Measurements from ENCODE around the gene KCNMB4. TPM values are rescaled to one million over a fixed set of nuclear protein-coding genes. Genes with fewer than 3 reads are reported as not detected.

Gene KCNMB4
- total RNA-seq, 3 donors from 2014 or later (not counting 1 experiment from before 2014, with no cell fraction given), result 0.43 TPM; not detected in 2

GRCh38 chr12:70467918-70468733 is 102.0 kb downstream of the KCNMB4 start:
- no peaks in the 10 kb centered on the region for H3K9me3 Mint-ChIP-seq

GRCh38 chr12:70468741-70469140 is 102.7 kb downstream of the KCNMB4 start:
- Mint-ChIP-seq H3K4me3 (no peak overlapping the region), H3K9me3 (no peaks in the 10 kb centered on the region), H3K36me3 (no peaks in the 10 kb centered on the region), H3K4me1 (no peaks in the 10 kb centered on the region), H3K27me3 (ENCODE audit: low read depth in 2 of 2) (peaks cover 9 to 15% of the 10 kb centered on the region in 2 donors), H3K27ac (no peak overlapping the region)
- Histone ChIP-seq H3K36me3 (ENCODE audit: control insufficient read depth, insufficient read depth, low read length) (no peaks in the 10 kb centered on the region), H3K27me3 (ENCODE audit: control insufficient read depth, insufficient read depth, low read length) (no peaks in the 10 kb centered on the region), H3K9me3 (ENCODE audit: control insufficient read depth, insufficient read depth, low read length) (peaks cover 6% of the 10 kb centered on the region), H3K4me1 (ENCODE audit: control insufficient read depth, insufficient read depth, low read length) (no peaks in the 10 kb centered on the region), H3K4me3 (ENCODE audit: low read length) (no peak overlapping the region), H3K27ac (ENCODE audit: low read length) (no peak overlapping the region)
- TF ChIP-seq CTCF (IDR thresholded peaks at IDR 0.05), result no peak
- DNase-seq, result no peak
- no peak for ATAC-seq
- intact Hi-C loops (cut with micrococcal nuclease), result no loop called here
- WGBS (ENCODE audit: insufficient coverage), result 92% methylated on average over 3 of the region's 3 CpGs

More at GRCh38 chr12:70467918-70468733, 102.0 kb downstream of the KCNMB4 start:
- Mint-ChIP-seq H3K4me3 (no peak overlapping the region), H3K27me3 (ENCODE audit: low read depth in 2 of 2) (peaks cover 6 to 9% of the 10 kb centered on the region in 2 donors), H3K27ac (no peak overlapping the region), H3K4me1 (no peaks in the 10 kb centered on the region), H3K36me3 (no peaks in the 10 kb centered on the region)
- no peaks in the 10 kb centered on the region for H3K4me1 ChIP-seq (ENCODE audit: control insufficient read depth, insufficient read depth, low read length)
- DNase-seq (no peak), ATAC-seq (no peak)
- H3K9me3 ChIP-seq (ENCODE audit: control insufficient read depth, insufficient read depth, low read length), result peaks cover 8% of the 10 kb centered on the region
- no peak overlapping the region for H3K27ac ChIP-seq (ENCODE audit: low read length)
- TF ChIP-seq CTCF (IDR thresholded peaks at IDR 0.05), result no peak
- 86% methylated on average over 9 of the region's 10 CpGs for WGBS (ENCODE audit: insufficient coverage)
- H3K4me3 ChIP-seq (ENCODE audit: low read length), result no peak overlapping the region
- intact Hi-C loops (cut with micrococcal nuclease), result no loop called here
- no peaks in the 10 kb centered on the region for H3K27me3 ChIP-seq (ENCODE audit: control insufficient read depth, insufficient read depth, low read length)
- no peaks in the 10 kb centered on the region for H3K36me3 ChIP-seq (ENCODE audit: control insufficient read depth, insufficient read depth, low read length)

- no peak for TF ChIP-seq CTCF (IDR thresholded peaks at IDR 0.05)
- Histone ChIP-seq H3K27ac (ENCODE audit: low read length) (no peak overlapping the region), H3K36me3 (ENCODE audit: control insufficient read depth, insufficient read depth, low read length) (no peaks in the 10 kb centered on the region), H3K4me3 (ENCODE audit: low read length) (no peak overlapping the region), H3K9me3 (ENCODE audit: control insufficient read depth, insufficient read depth, low read length) (peaks cover 2% of the 10 kb centered on the region), H3K4me1 (ENCODE audit: control insufficient read depth, insufficient read depth, low read length) (no peaks in the 10 kb centered on the region), H3K27me3 (ENCODE audit: control insufficient read depth, insufficient read depth, low read length) (no peaks in the 10 kb centered on the region)
- Mint-ChIP-seq H3K27ac (no peak overlapping the region), H3K4me3 (no peak overlapping the region), H3K36me3 (no peaks in the 10 kb centered on the region), H3K9me3 (no peaks in the 10 kb centered on the region), H3K27me3 (ENCODE audit: low read depth in 2 of 2) (peaks cover 9 to 15% of the 10 kb centered on the region in 2 donors), H3K4me1 (no peaks in the 10 kb centered on the region)
- intact Hi-C loops (cut with micrococcal nuclease), result no loop called here
- DNase-seq (no peak), ATAC-seq (no peak)
- 75% methylated on average over 10 of the region's 12 CpGs for WGBS (ENCODE audit: insufficient coverage)
These were observed 103.2 kb downstream of the KCNMB4 start for GRCh38 chr12:70469221-70469820.
